Hypothalamus (tissue), 51 donors: ENCODE results near the gene HIC1.

ENCODE experiments used
- DNase-seq, 51 donors: peaks; one replicate each; lab custom pipeline; 2025; lab: John Stamatoyannopoulos, UW

Gene HIC1

GRCh38 chr17:2058586-2059546, 4.0 kb downstream of the HIC1 start:
- peak in 14 of 51 donors; percentile 11 to 45 (median 26) for DNase-seq

GRCh38 chr17:2059547-2060384, 4.9 kb downstream of the HIC1 start:
- no peak for DNase-seq

GRCh38 chr17:2060385-2060658, 5.4 kb downstream of the HIC1 start:
- no peak for DNase-seq

- DNase-seq = no peak
Observed at GRCh38 chr17:2060681-2061440, 6.0 kb downstream of the HIC1 start.

- no peak for DNase-seq
Observed at GRCh38 chr17:2061441-2061958, 6.6 kb downstream of the HIC1 start.

GRCh38 chr17:2062571-2063183, 7.8 kb downstream of the HIC1 start:
- no peak for DNase-seq

GRCh38 chr17:2063261-2064146, 8.6 kb downstream of the HIC1 start:
- no peak for DNase-seq

GRCh38 chr17:2064147-2064489, 9.2 kb downstream of the HIC1 start:
- no peak for DNase-seq

GRCh38 chr17:2064520-2064971, 9.6 kb downstream of the HIC1 start:
- DNase-seq = no peak

GRCh38 chr17:2064980-2065785, 10.3 kb downstream of the HIC1 start:
- DNase-seq = no peak

GRCh38 chr17:2065949-2066400, 11.1 kb downstream of the HIC1 start:
- no peak for DNase-seq

GRCh38 chr17:2067048-2067561, 12.2 kb downstream of the HIC1 start:
- no peak for DNase-seq

GRCh38 chr17:2067608-2068024, 12.7 kb downstream of the HIC1 start:
- DNase-seq = no peak

GRCh38 chr17:2068031-2068518, 13.2 kb downstream of the HIC1 start:
- DNase-seq = peak in 1 of 51 donors; percentile 33

- DNase-seq = peak in 1 of 51 donors; percentile 33
Observed at GRCh38 chr17:2068519-2069051, 13.7 kb downstream of the HIC1 start.

- DNase-seq = no peak
Observed at GRCh38 chr17:2070241-2071023, 15.5 kb downstream of the HIC1 start.

GRCh38 chr17:2071024-2071385, 16.1 kb downstream of the HIC1 start:
- no peak for DNase-seq
